OCI-LY7 (cell line): Measurements from ENCODE around the gene HOXA7. TPM values are rescaled to one million over a fixed set of nuclear protein-coding genes. Genes with fewer than 3 reads are reported as not detected.

Experiments used
- BruUV-seq: library from RNA; stranded (reverse); fragments of 400-500 nt; replicated peaks from 2 replicates; lab custom pipeline; 2021; lab: Mats Ljungman, UMichigan
- CTCF ChIA-PET: fragments of 300-600 bp; sonication (Branson Sonifier 250); formaldehyde crosslinking; loops from one replicate; lab custom pipeline; 2022; ENCODE audit warnings: antibody characterized with exemption; ENCODE audit not compliant: unreplicated experiment; lab: Charles Lee
- POLR2A ChIA-PET: fragments of 300-600 bp; sonication (Branson Sonifier 250); formaldehyde crosslinking; loops from one replicate; lab custom pipeline; 2022; ENCODE audit warnings: antibody characterized with exemption; lab: Charles Lee
- DNase-seq: peaks from one replicate; pipeline ENCODE4 v3.0.0-alpha.2; 2015; ENCODE audit warnings: low spot score
- H2AFZ ChIP-seq: fragments of 200-600 bp; sonication (generic), shearing (Covaris generic); 2 replicates; pipeline ENCODE4 v1.6.1; 2014; ENCODE audit warnings: mild to moderate bottlenecking, antibody characterized with exemption, low read length, moderate library complexity
- H3K27ac ChIP-seq: fragments of 200-600 bp; sonication (generic); 2 replicates; pipeline ENCODE4 v1.5.1; 2014; ENCODE audit warnings: mixed run types, low read depth, mild to moderate bottlenecking, moderate library complexity, low read length, inconsistent platforms; ENCODE audit not compliant: poor library complexity, severe bottlenecking
- H3K36me3 ChIP-seq: fragments of 200-600 bp; sonication (generic); 2 replicates; pipeline ENCODE4 v1.6.1; 2014; ENCODE audit warnings: mild to moderate bottlenecking, antibody characterized with exemption, low read length, moderate library complexity, mixed read lengths; ENCODE audit not compliant: insufficient read depth
- H3K4me1 ChIP-seq: fragments of 200-600 bp; sonication (generic); 2 replicates; pipeline ENCODE4 v1.5.1; 2014; ENCODE audit warnings: mild to moderate bottlenecking, low read length; ENCODE audit not compliant: insufficient read depth, poor library complexity, severe bottlenecking
- H3K4me2 ChIP-seq: fragments of 200-600 bp; sonication (generic); 2 replicates; pipeline ENCODE4 v1.6.1; 2014; ENCODE audit warnings: mild to moderate bottlenecking, low read length
- H3K4me3 ChIP-seq: fragments of 200-600 bp; sonication (generic); 2 replicates; pipeline ENCODE4 v1.5.1; 2014; ENCODE audit warnings: mild to moderate bottlenecking, low read depth, low read length; ENCODE audit not compliant: poor library complexity, severe bottlenecking
- H3K79me2 ChIP-seq: fragments of 200-600 bp; sonication (generic); 2 replicates; pipeline ENCODE4 v1.6.1; 2016; ENCODE audit warnings: low read depth, mild to moderate bottlenecking, low read length, moderate library complexity, mixed read lengths; ENCODE audit not compliant: insufficient read depth
- H3K9me2 ChIP-seq: fragments of 200-600 bp; sonication (generic); 2 replicates; pipeline ENCODE4 v1.6.1; 2016; ENCODE audit warnings: mild to moderate bottlenecking, low read length, mixed read lengths; ENCODE audit not compliant: insufficient read depth
- H3K9me3 ChIP-seq: fragments of 200-600 bp; sonication (generic); 2 replicates; pipeline ENCODE4 v1.6.1; 2014; ENCODE audit warnings: mild to moderate bottlenecking, mixed run types, low read length, mixed read lengths
- H4K20me1 ChIP-seq: fragments of 200-600 bp; sonication (generic); 2 replicates; pipeline ENCODE4 v1.6.1; 2014; ENCODE audit warnings: mild to moderate bottlenecking, antibody characterized with exemption, low read length, moderate library complexity, mixed read lengths; ENCODE audit not compliant: insufficient read depth
- EZH2phosphoT487 ChIP-seq: fragments of 200-600 bp; sonication (generic); IDR thresholded peaks from 2 replicates; pipeline ENCODE4 v1.6.1; 2018; ENCODE audit warnings: low read depth, borderline replicate concordance, mild to moderate bottlenecking, mixed run types, antibody characterized with exemption, low read length, moderate library complexity, mixed read lengths
- intact Hi-C: fragments of 100-400 bp; cut with micrococcal nuclease; formaldehyde crosslinking; loops from one replicate; pipeline ENCODE4 v1.10.0; 2022; ENCODE audit not compliant: unreplicated experiment
- total RNA-seq, 2 experiments: library from RNA; depleted of rRNA in 1 of 2; stranded (reverse); fragments of >200 nt in 1 of 2; shearing (Covaris generic) in 1 of 2; gene quantifications; 2 replicates each; pipeline ENCODE4 v1.2.3, GENCODE V29; 2014 to 2022
- TF ChIP-seq, protein P1 (sequence below): fragments of 200-600 bp; sonication (generic); conservative IDR thresholded peaks from 2 replicates; pipeline ENCODE4 v1.5.1; 2014; ENCODE audit warnings: mild to moderate bottlenecking, antibody characterized with exemption, low read length, moderate library complexity, mixed read lengths

The HOXA7 gene
- total RNA-seq, 2 experiments from 2014 or later, result 1.2 to 6.0 TPM

DNA sequence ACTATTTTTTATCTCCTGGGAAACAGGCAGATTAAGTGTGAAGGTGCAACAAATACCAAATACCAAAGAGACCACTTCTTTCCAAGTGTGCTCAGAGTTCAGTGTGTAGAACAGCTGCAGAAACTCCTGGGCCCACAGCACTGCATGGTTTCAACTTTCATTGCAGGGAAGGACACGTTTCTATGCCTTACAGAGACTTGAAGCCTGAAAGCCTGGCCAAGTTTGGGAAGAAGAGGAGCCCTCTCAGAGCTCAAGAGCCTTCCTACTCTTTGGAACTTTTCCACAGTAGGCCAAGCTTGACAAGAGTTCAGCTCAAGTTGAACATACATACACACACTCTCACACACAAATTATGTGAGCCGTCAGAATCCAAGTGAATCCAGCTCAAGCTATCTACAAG is 28.4 kb downstream of the HOXA7 start:
- no TSS peak for BruUV-seq
- TF ChIP-seq EZH2phosphoT487, result no peak
- TF ChIP-seq, protein P1, sequence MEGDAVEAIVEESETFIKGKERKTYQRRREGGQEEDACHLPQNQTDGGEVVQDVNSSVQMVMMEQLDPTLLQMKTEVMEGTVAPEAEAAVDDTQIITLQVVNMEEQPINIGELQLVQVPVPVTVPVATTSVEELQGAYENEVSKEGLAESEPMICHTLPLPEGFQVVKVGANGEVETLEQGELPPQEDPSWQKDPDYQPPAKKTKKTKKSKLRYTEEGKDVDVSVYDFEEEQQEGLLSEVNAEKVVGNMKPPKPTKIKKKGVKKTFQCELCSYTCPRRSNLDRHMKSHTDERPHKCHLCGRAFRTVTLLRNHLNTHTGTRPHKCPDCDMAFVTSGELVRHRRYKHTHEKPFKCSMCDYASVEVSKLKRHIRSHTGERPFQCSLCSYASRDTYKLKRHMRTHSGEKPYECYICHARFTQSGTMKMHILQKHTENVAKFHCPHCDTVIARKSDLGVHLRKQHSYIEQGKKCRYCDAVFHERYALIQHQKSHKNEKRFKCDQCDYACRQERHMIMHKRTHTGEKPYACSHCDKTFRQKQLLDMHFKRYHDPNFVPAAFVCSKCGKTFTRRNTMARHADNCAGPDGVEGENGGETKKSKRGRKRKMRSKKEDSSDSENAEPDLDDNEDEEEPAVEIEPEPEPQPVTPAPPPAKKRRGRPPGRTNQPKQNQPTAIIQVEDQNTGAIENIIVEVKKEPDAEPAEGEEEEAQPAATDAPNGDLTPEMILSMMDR, result no peak
- Histone ChIP-seq H3K4me2 (no peak overlapping the region), H2AFZ (no peak overlapping the region), H3K79me2 (no peaks in the 10 kb centered on the region), H3K4me1 (peaks cover 4% of the 10 kb centered on the region), H3K9me2 (no peaks in the 10 kb centered on the region), H3K4me3 (no peak overlapping the region), H4K20me1 (no peaks in the 10 kb centered on the region; the same call in 1 of the 2 replicates), H3K27ac (no peak overlapping the region), H3K36me3 (no peaks in the 10 kb centered on the region), H3K9me3 (no peaks in the 10 kb centered on the region)
- intact Hi-C loops, result no loop called here
- POLR2A ChIA-PET, result interaction anchor here (0.6 to 1.6 kb wide), 2 partner anchors 22 to 239 kb away, joined by 3 to 4 read pairs; no protein-coding TSS in a partner anchor
- no peak for DNase-seq
- CTCF ChIA-PET, result interaction anchor here (0.9 kb wide), 1 partner anchor 31 kb away, joined by 3 read pairs; no protein-coding TSS in a partner anchor

DNA sequence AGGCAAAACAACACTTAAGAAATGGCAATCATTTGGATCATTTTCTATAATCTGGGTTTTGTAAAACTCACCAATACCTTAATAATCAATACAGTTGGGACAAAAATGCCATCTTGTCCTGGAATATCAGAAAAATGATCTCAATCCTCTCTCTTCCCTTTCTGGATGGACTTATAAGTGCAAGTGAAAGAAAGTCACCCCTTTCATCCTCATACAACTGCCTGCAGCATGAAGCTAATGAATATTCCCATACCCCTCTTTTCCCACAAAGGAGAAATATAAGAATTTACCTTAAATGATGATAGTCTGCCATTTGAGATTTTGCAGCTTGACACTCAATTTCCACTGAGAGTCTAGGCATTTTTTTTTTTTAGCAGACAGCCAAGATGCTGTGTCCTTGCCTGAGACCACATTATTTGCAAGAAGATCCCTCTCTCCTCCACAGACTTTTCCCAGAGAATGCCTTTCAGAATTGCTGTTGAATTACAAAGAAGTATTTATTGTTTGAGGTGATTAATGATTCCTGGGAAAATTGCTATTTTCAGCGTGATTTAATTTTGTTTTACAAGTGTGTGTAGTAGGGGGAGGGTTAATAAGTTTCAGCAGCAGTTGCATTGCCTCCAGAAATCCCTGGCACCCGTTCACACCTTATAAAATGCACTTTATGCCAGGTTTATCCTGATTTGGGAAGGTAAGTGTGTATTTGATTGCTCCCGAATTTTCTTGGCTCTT is 29.7 kb downstream of the HOXA7 start:
- Histone ChIP-seq H2AFZ (no peak overlapping the region), H3K27ac (no peak overlapping the region), H3K4me1 (peaks cover 4% of the 10 kb centered on the region), H4K20me1 (no peaks in the 10 kb centered on the region; the same call in 1 of the 2 replicates), H3K36me3 (no peaks in the 10 kb centered on the region), H3K4me2 (no peak overlapping the region), H3K79me2 (no peaks in the 10 kb centered on the region), H3K9me3 (no peaks in the 10 kb centered on the region), H3K4me3 (no peak overlapping the region), H3K9me2 (no peaks in the 10 kb centered on the region)
- no peak for DNase-seq
- BruUV-seq, result no TSS peak
- CTCF ChIA-PET, result no interaction called here
- POLR2A ChIA-PET, result no interaction called here
- intact Hi-C loops, result no loop called here
- TF ChIP-seq, protein P1, result no peak

GRCh38 chr7:27125986-27126394 is 30.5 kb downstream of the HOXA7 start:
- BruUV-seq, result no TSS peak
- Histone ChIP-seq H2AFZ (no peak overlapping the region), H3K4me1 (no peaks in the 10 kb centered on the region), H3K79me2 (no peaks in the 10 kb centered on the region), H3K4me3 (no peak overlapping the region), H3K9me3 (no peaks in the 10 kb centered on the region), H3K4me2 (no peak overlapping the region), H4K20me1 (no peaks in the 10 kb centered on the region; the same call in 1 of the 2 replicates), H3K36me3 (no peaks in the 10 kb centered on the region), H3K27ac (no peak overlapping the region), H3K9me2 (no peaks in the 10 kb centered on the region)
- intact Hi-C loops, result no loop called here
- no peak for TF ChIP-seq EZH2phosphoT487
- TF ChIP-seq, protein P1, result no peak
- no peak for DNase-seq
- ChIA-PET POLR2A (no interaction called here), CTCF (no interaction called here)
